ENCODE data around the gene SORT1.

DNA sequence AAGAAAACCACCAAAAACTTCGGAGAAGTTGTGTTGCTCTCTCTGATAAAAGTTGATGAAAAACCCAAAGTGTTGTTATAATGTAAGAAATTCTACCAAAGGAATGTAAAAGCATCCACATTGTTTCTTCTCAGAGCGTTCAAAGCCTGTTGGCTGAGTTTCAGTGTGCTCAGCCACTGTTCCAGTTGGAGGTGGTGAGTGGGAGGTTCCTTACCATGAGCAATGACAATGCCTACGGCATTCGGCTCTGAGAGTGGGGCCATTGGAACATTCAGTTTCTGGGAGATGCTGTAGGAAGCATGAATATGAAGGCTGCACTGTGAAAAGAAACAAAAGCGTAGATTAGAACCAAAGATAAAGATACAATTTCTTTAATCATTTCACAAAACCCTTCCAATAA lies 70.4 kb downstream of the SORT1 start:
- TF ChIP-seq, protein P1, sequence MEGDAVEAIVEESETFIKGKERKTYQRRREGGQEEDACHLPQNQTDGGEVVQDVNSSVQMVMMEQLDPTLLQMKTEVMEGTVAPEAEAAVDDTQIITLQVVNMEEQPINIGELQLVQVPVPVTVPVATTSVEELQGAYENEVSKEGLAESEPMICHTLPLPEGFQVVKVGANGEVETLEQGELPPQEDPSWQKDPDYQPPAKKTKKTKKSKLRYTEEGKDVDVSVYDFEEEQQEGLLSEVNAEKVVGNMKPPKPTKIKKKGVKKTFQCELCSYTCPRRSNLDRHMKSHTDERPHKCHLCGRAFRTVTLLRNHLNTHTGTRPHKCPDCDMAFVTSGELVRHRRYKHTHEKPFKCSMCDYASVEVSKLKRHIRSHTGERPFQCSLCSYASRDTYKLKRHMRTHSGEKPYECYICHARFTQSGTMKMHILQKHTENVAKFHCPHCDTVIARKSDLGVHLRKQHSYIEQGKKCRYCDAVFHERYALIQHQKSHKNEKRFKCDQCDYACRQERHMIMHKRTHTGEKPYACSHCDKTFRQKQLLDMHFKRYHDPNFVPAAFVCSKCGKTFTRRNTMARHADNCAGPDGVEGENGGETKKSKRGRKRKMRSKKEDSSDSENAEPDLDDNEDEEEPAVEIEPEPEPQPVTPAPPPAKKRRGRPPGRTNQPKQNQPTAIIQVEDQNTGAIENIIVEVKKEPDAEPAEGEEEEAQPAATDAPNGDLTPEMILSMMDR (conservative IDR thresholded peaks at IDR 0.05): no peak
- no peak for TF ChIP-seq ZFX (IDR thresholded peaks at IDR 0.05)

Measured in C4-2B (cell line).